ENCODE data around the gene MEX3A.

Gene MEX3A

DNA sequence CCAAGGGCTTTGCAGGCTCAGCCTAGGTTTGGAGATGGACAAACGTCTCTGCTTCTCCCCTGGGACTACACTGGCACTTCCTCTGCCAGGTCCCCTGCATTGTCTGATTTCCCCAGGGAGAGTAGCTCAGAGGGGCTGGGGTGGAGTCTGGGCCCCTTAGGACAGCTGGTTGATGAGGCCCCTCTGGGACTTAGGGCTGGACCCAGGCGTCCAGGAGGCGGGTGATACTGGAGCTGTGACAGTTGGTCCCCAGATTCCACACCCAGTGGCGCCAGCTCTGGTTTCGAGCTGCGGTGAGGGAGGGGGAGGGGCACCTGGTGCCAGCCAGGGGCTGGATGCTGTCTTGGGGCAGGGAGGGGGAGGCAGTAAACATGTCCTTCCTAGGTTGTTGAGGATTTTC, 7.4 kb upstream of the MEX3A start:
- Histone ChIP-seq H3K36me3 (ENCODE audit: insufficient read depth, low read length) (peaks cover 37% of the 10 kb centered on the region), H2AFZ (ENCODE audit: low read depth, low read length) (no peak overlapping the region)

DNA sequence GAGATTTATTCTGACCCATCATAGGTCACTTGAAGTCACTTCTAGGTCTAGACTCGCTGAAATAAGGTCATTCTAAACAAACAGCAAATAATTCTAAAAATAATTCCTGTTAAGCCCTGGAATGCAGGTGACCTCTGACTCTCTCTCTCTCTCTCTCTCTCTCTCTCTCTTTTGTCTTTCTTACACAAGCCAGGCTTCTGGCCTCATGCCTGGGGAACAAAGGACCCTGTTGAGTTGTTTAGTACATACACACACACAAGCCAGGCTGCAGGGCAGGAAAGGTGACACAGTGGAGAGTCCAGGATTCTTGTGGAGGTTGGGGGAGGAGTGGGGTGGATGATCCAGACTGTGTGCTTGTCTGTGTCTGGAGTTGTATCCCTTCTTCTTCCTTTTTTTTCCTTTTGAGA, 4.0 kb upstream of the MEX3A start:
- Histone ChIP-seq H2AFZ (ENCODE audit: low read depth, low read length) (no peak overlapping the region), H3K36me3 (ENCODE audit: insufficient read depth, low read length) (peaks cover 14% of the 10 kb centered on the region), H3K4me3 (ENCODE audit: low read length) (no peak overlapping the region), H3K27me3 (ENCODE audit: insufficient read depth, low read length) (no peaks in the 10 kb centered on the region), H3K4me1 (ENCODE audit: insufficient read depth, low read length) (peaks cover 42% of the 10 kb centered on the region), H3K9me3 (ENCODE audit: low read length) (no peaks in the 10 kb centered on the region)

More for the DNA sequence above, 7.4 kb upstream of the MEX3A start:
- H3K4me3 ChIP-seq (ENCODE audit: low read length), result no peak overlapping the region
- H3K4me1 ChIP-seq (ENCODE audit: insufficient read depth, low read length), result peaks cover 32% of the 10 kb centered on the region
- H3K9me3 ChIP-seq (ENCODE audit: low read length), result no peaks in the 10 kb centered on the region
- no peaks in the 10 kb centered on the region for H3K27me3 ChIP-seq (ENCODE audit: insufficient read depth, low read length)

DNA sequence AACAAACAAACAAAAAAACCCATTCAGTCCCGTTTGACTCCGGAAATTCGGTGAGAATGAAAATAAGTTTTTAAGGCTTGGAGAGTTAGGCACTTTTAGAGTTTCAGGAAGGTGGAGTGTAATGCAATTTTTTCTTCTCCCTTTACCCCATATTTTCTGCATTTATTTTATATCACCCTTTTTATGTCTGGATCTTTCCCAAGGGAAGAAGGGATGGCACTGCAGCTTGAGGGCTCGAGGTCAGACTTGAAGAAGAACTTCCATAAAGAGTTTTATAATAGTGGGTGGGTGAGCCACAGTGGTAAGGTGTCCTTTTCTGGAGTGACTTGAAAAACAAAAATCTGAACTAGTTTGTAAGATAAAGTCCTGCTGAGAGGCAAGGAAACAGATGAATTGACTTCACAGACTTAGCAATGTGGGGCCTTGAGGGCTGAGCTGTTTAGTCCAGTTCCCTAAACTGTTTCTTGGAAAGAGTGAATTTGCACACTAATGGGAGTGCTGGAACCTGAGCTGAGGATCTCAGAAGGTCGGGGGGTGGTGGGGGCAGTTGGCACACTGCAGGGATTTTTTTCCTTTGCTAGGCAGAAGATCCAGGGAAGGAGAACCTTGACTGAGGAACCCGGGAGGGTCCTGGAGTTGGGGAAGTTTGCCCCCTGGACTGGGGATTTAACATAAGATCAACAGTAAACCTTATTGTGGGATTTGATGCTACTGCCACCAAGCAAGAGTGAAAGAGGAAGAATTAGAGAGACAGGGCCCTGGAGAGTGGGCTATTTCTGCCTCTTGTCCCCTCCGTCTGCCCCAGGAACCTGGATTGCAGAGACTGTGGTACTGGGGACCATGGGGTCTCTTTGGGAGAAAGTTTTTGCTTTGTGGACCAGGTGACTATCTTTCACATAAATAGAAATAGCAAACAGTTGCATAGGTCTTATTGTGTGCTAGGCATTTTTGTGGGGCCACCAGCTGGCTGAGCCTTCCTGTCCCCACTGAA, 1.8 kb upstream of the MEX3A start:
- H3K4me3 ChIP-seq (ENCODE audit: low read length), result peak overlapping the region; percentile 98
- H3K36me3 ChIP-seq (ENCODE audit: insufficient read depth, low read length), result peaks cover 11% of the 10 kb centered on the region

DNA sequence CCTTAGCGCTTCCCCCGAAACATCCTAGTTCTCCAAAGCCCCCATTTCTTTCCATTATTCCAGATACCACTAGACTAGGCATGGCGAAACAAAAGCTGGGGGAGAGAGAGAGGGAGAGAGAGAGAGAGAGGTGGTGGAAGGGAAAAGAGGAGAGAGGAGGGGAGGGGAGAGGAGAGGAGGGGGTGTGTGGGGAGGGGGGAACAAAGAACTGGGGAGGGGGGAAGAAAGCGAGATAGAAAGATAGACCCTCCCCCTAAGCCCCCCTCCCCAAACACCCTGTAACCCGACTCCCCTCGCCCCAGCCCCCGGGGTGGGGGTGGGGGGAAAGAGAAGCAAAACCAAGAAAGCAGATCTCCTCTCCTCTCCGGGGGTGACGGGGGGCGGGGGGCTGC, 352 bp downstream of the MEX3A start:
- H3K36me3 ChIP-seq (ENCODE audit: insufficient read depth, low read length), result peaks cover 30% of the 10 kb centered on the region
- H2AFZ ChIP-seq (ENCODE audit: low read depth, low read length), result no peak overlapping the region
- peaks cover 57% of the 10 kb centered on the region for H3K4me1 ChIP-seq (ENCODE audit: insufficient read depth, low read length)

More for the DNA sequence above, 1.8 kb upstream of the MEX3A start:
- Histone ChIP-seq H3K4me1 (ENCODE audit: insufficient read depth, low read length) (peaks cover 42% of the 10 kb centered on the region), H3K27me3 (ENCODE audit: insufficient read depth, low read length) (no peaks in the 10 kb centered on the region), H2AFZ (ENCODE audit: low read depth, low read length) (no peak overlapping the region), H3K9me3 (ENCODE audit: low read length) (no peaks in the 10 kb centered on the region)

DNA sequence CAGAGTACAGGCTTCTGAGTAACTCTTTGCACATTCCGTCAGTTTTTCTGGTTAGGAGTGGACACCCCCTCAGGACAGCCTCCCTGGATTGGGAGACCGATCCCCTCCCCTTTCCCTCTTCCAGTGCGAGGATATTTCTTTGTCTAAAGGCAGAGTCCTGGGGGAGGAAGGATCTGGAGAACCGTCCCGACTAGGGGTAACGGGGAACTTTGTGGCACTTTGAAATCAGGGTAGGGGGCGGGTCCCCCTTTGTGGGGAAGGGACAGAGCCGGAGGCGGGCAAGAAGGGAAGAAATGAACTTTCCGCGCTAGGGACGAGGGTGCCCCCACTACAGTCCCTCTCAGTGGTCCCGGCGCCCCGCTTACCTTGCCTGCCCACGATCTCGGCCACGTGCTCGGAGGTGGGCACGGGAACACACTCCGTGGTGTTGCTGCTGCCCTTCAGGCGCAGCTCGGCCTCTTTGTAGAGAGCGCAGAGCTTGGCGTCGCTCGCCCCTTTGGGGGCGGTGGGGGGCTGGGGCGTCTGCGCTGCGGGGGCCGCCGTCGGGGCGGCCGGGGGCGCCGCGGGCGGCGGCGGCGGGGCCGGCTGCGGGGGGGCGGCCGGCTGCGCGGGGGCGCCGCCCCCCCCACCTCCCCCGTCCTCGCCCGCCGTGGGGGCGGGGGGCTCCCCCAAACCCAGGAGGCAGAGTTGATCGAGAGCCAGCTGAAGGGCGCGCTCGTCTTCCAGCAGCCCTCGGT, 917 bp downstream of the MEX3A start:
- H3K9me3 ChIP-seq (ENCODE audit: low read length), result no peaks in the 10 kb centered on the region
- peak overlapping the region; percentile 98 for H3K4me3 ChIP-seq (ENCODE audit: low read length)
- H3K27me3 ChIP-seq (ENCODE audit: insufficient read depth, low read length), result no peaks in the 10 kb centered on the region
- peaks cover 56% of the 10 kb centered on the region for H3K4me1 ChIP-seq (ENCODE audit: insufficient read depth, low read length)
- peaks cover 35% of the 10 kb centered on the region for H3K36me3 ChIP-seq (ENCODE audit: insufficient read depth, low read length)
- no peak overlapping the region for H2AFZ ChIP-seq (ENCODE audit: low read depth, low read length)

More for the DNA sequence above, 352 bp downstream of the MEX3A start:
- Histone ChIP-seq H3K27me3 (ENCODE audit: insufficient read depth, low read length) (no peaks in the 10 kb centered on the region), H3K9me3 (ENCODE audit: low read length) (no peaks in the 10 kb centered on the region), H3K4me3 (ENCODE audit: low read length) (peak overlapping the region; percentile 98)

DNA sequence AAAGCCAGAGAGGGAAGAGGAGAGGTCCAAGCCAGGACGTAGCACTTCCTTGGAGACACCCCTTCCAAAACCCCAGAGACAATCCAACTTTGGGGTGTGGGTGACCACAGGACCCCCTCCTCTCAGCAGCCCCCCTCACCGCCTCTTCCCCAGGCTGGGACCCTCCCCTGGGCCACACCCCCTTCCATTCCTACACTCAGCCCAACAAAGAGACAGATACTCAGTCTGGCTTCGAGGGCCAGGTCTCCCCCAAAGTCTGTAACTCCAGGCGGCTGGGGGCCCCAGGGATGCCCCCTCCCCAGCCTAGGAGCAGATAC, 1.4 kb downstream of the MEX3A start:
- Histone ChIP-seq H3K36me3 (ENCODE audit: insufficient read depth, low read length) (peaks cover 40% of the 10 kb centered on the region), H3K27me3 (ENCODE audit: insufficient read depth, low read length) (no peaks in the 10 kb centered on the region), H2AFZ (ENCODE audit: low read depth, low read length) (no peak overlapping the region), H3K4me3 (ENCODE audit: low read length) (peak overlapping the region; percentile 98), H3K4me1 (ENCODE audit: insufficient read depth, low read length) (peaks cover 56% of the 10 kb centered on the region), H3K9me3 (ENCODE audit: low read length) (no peaks in the 10 kb centered on the region)

DNA sequence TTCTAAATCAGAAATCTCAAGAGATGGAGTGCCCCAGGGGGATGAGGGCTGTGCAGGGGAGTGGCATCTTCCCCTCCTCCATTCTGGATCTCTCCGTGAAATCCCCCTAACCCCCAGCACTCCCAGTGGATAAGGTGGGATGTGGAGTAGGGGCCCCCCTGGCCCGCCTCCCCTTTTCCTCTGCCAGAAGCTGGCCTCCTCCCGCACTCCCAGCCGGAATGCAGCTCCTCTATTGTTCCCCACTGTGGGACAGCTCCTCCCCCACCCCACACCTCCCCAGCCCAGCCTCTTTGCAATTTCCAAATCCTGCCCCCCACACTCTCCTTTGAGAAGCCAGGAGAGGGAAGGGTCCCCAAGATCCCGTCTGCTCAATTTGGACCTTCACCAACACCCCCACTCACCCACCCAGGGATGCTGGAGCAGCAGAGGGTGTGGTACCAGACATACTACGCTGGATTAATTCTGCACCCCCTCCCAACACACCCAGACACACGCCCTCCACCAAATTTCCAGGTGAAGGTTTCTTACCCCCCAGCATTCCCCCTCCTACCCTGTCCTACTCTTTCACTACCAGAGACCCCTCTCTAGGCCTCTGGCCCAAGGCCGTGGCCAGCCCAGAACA, 1.9 kb downstream of the MEX3A start:
- H2AFZ ChIP-seq (ENCODE audit: low read depth, low read length), result no peak overlapping the region
- H3K9me3 ChIP-seq (ENCODE audit: low read length), result no peaks in the 10 kb centered on the region
- H3K4me1 ChIP-seq (ENCODE audit: insufficient read depth, low read length), result peaks cover 57% of the 10 kb centered on the region
- H3K4me3 ChIP-seq (ENCODE audit: low read length), result peak overlapping the region; percentile 98
- H3K36me3 ChIP-seq (ENCODE audit: insufficient read depth, low read length), result peaks cover 45% of the 10 kb centered on the region
- H3K27me3 ChIP-seq (ENCODE audit: insufficient read depth, low read length), result no peaks in the 10 kb centered on the region

DNA sequence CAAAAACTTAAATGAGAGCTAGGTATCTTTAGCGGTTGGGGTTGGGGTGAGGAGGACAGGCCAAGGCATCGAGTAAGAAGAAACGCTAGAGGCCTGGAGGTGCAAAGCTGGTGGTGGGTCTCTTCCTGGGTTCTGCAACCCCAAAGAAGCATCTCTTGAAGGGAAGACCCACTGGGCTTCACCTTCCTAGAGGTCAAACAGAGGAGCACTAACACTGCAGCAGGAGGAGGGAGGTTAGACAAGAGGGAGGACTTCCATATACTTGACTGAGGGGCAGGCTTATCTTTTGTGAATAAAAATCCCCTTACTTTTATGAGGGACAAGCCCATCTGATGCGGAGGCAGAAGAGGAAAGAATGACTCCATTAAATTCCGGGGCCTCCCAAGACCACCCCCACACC, 2.5 kb downstream of the MEX3A start:
- peaks cover 48% of the 10 kb centered on the region for H3K36me3 ChIP-seq (ENCODE audit: insufficient read depth, low read length)
- no peak overlapping the region for H2AFZ ChIP-seq (ENCODE audit: low read depth, low read length)
- H3K27me3 ChIP-seq (ENCODE audit: insufficient read depth, low read length), result no peaks in the 10 kb centered on the region
- H3K4me3 ChIP-seq (ENCODE audit: low read length), result peak overlapping the region; percentile 98
- H3K9me3 ChIP-seq (ENCODE audit: low read length), result no peaks in the 10 kb centered on the region
- H3K4me1 ChIP-seq (ENCODE audit: insufficient read depth, low read length), result peaks cover 57% of the 10 kb centered on the region

DNA sequence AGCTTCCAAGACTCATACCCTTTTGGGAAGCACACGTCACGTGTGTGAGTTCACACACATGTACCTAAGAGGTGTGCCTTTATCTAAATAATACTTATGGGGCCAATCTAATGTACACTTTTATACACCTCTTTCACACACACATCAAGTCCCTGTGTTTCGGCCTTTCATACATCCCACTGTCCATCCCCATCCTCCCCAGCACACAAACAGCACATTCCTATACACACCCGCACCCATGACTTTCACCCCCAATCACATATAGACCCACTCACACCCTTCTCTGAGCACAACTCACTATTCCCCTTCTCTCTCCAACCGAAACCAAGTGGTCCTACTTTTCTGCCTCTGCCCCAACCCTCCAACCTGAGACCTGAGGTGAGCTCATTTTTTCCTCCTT, 3.5 kb downstream of the MEX3A start:
- H3K4me1 ChIP-seq (ENCODE audit: insufficient read depth, low read length), result peaks cover 57% of the 10 kb centered on the region
- no peaks in the 10 kb centered on the region for H3K27me3 ChIP-seq (ENCODE audit: insufficient read depth, low read length)
- H3K4me3 ChIP-seq (ENCODE audit: low read length), result peak overlapping the region; percentile 43
- H3K36me3 ChIP-seq (ENCODE audit: insufficient read depth, low read length), result peaks cover 53% of the 10 kb centered on the region
- H2AFZ ChIP-seq (ENCODE audit: low read depth, low read length), result no peak overlapping the region
- H3K9me3 ChIP-seq (ENCODE audit: low read length), result no peaks in the 10 kb centered on the region

DNA sequence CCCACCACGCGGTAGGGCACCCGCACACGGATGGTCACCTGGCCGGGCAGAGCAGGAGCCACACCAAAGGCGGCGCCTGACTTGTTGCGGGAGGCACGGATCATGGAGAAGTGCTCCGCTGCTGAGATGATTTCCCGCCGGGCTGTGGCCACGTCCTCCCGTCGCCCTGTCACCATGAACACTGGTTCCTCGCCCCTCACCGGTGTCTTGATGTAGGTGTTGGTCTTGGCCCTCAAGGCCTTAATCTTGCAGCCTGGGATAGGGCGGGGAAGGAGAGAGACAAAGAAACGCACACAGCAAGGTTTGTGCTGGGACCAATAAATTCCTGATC, 4.9 kb downstream of the MEX3A start:
- Histone ChIP-seq H2AFZ (ENCODE audit: low read depth, low read length) (no peak overlapping the region), H3K4me3 (ENCODE audit: low read length) (no peak overlapping the region), H3K9me3 (ENCODE audit: low read length) (no peaks in the 10 kb centered on the region), H3K4me1 (ENCODE audit: insufficient read depth, low read length) (peaks cover 58% of the 10 kb centered on the region), H3K36me3 (ENCODE audit: insufficient read depth, low read length) (peaks cover 62% of the 10 kb centered on the region), H3K27me3 (ENCODE audit: insufficient read depth, low read length) (no peaks in the 10 kb centered on the region)

DNA sequence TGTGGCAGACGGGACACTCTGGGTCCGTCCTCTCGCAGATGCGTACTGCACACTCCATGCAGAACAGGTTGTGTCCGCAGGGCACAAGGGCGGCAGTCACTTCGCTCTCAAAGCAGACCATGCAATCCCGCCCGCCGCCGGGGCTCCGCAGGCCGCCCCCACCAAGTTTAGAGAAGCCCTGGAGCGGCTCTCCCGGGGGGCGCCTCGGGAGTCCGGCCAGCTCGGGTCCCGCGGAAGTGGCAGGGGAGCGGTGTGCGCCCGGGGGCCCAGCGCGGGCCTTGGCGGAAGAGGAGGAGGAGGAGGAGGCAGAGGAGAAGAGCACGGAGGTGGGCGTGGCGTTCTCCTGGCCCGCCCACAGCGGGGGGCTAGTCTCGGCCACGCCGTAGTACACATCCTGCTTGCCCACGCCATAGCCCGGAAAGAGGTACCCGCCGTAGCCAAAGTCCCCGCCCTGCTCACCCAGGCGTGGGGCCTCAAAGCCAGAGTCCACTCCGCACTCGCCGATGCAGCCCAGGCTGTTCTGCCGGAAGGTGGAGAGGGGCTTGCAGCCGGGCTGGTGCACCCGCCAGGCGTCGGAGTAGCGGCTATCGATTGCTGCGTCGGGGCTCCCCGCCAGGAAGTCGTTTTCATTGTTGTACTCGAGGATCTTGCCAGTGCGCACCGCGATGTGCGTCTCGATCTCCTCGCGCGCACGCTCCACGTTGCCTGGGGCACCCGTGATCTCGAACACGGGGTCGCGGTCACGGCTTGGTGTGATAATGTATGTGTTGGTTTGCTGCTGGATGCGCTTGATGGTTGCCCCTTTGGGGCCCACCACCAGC, 5.4 kb downstream of the MEX3A start:
- Histone ChIP-seq H2AFZ (ENCODE audit: low read depth, low read length) (no peak overlapping the region), H3K4me1 (ENCODE audit: insufficient read depth, low read length) (peaks cover 58% of the 10 kb centered on the region), H3K4me3 (ENCODE audit: low read length) (no peak overlapping the region), H3K9me3 (ENCODE audit: low read length) (no peaks in the 10 kb centered on the region), H3K27me3 (ENCODE audit: insufficient read depth, low read length) (no peaks in the 10 kb centered on the region), H3K36me3 (ENCODE audit: insufficient read depth, low read length) (peaks cover 63% of the 10 kb centered on the region)

DNA sequence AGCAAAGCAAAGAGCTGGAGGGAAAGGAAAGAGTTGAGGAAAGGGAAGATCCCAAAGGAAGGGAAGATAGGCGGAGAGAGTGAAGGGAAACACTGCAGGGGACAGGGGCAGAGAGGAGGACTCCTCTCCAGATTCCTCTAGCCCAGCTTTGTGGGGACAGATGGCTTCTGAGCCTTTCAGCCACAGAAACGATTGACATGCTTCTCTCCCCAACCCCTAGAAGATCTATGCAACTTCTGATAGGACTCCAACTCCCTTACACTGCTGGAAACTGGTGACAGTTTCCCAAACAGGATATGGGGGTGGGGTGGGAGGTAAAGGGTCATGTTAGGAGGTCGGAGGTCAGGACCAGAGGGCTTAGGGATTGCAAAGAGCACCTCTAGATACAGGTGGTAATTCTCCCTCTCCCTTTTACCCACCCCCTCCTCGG, 6.5 kb downstream of the MEX3A start:
- no peak overlapping the region for H2AFZ ChIP-seq (ENCODE audit: low read depth, low read length)
- H3K27me3 ChIP-seq (ENCODE audit: insufficient read depth, low read length), result no peaks in the 10 kb centered on the region
- no peaks in the 10 kb centered on the region for H3K9me3 ChIP-seq (ENCODE audit: low read length)
- peaks cover 58% of the 10 kb centered on the region for H3K4me1 ChIP-seq (ENCODE audit: insufficient read depth, low read length)
- no peak overlapping the region for H3K4me3 ChIP-seq (ENCODE audit: low read length)
- H3K36me3 ChIP-seq (ENCODE audit: insufficient read depth, low read length), result peaks cover 63% of the 10 kb centered on the region

Data from neuron (in vitro differentiated cells).